ENCODE measurements around the gene GDF7. TPM values are rescaled to one million over a fixed set of nuclear protein-coding genes. Genes with fewer than 3 reads are reported as not detected.

Gene GDF7
- polyA plus RNA-seq, 3 donors: not detected

DNA sequence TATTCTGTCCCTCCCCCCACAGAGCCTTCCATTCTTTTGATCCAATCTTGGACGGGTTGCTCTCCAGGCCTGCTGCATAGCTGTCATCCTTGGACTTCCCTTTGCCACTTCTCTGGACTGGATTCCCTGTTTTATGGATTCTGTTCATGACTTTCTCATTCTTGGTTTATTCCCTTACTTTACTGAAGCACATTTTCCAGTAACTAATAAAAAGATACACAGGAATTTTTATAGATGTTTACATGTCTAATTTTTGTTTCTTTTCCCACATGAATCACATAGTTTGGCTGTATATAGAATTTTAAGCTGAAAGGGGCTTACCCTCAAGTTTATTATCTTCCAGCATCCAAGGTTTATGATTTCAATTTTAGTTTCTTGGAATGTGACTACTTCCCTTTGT is 37.9 kb downstream of the GDF7 start:
- DNase-seq: no peak
- Histone ChIP-seq H3K4me3 (replicated peaks in 1 of 3; ENCODE audit: low read depth in 2 of 3, low read length in 3 of 3) (no peak overlapping the region), H3K27me3 (ENCODE audit: control insufficient read depth in 2 of 2, insufficient read depth in 2 of 2, low read length in 2 of 2) (no peaks in the 10 kb centered on the region), H3K9ac (ENCODE audit: insufficient read depth, low read length, poor library complexity, severe bottlenecking) (no peak overlapping the region), H4K20me1 (ENCODE audit: insufficient read depth, low read length) (no peaks in the 10 kb centered on the region), H3K36me3 (replicated peaks in 1 of 2; ENCODE audit: control insufficient read depth in 1 of 2, insufficient read depth in 2 of 2, low read length in 2 of 2) (no peaks in the 10 kb centered on the region), H3K4me2 (replicated peaks; ENCODE audit: extremely low read depth, low read length, poor library complexity, severe bottlenecking) (no peak overlapping the region), H3K79me2 (ENCODE audit: insufficient read depth, low read length) (no peaks in the 10 kb centered on the region), H3K9me3 (replicated peaks in 1 of 2; ENCODE audit: control insufficient read depth in 1 of 2, insufficient read depth in 1 of 2, low read length in 2 of 2) (no peaks in the 10 kb centered on the region), H3K4me1 (ENCODE audit: control insufficient read depth in 1 of 2, insufficient read depth in 2 of 2, low read length in 2 of 2) (peaks cover under 1 to 1% of the 10 kb centered on the region in 2 donors), H2AFZ (ENCODE audit: insufficient read depth, low read depth, low read length, poor library complexity, severe bottlenecking) (no peak overlapping the region), H3K27ac (ENCODE audit: low read depth in 1 of 2, low read length in 2 of 2) (no peak overlapping the region)
- no peak overlapping the region for H3K27ac Mint-ChIP-seq
- intact Hi-C loops (cut with micrococcal nuclease): no loop called here
- 100% methylated on average over 1 of the region's 1 CpG for WGBS (ENCODE audit: insufficient coverage)
- H3K4me3 Mint-ChIP-seq: no peak overlapping the region
- TF ChIP-seq, protein P1, sequence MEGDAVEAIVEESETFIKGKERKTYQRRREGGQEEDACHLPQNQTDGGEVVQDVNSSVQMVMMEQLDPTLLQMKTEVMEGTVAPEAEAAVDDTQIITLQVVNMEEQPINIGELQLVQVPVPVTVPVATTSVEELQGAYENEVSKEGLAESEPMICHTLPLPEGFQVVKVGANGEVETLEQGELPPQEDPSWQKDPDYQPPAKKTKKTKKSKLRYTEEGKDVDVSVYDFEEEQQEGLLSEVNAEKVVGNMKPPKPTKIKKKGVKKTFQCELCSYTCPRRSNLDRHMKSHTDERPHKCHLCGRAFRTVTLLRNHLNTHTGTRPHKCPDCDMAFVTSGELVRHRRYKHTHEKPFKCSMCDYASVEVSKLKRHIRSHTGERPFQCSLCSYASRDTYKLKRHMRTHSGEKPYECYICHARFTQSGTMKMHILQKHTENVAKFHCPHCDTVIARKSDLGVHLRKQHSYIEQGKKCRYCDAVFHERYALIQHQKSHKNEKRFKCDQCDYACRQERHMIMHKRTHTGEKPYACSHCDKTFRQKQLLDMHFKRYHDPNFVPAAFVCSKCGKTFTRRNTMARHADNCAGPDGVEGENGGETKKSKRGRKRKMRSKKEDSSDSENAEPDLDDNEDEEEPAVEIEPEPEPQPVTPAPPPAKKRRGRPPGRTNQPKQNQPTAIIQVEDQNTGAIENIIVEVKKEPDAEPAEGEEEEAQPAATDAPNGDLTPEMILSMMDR (IDR thresholded peaks at IDR 0.05): no peak
- H3K36me3 Mint-ChIP-seq: peaks cover 2 to 3% of the 10 kb centered on the region in 2 donors
- H3K9me3 Mint-ChIP-seq: peaks cover 0 to 2% (median 0%) of the 10 kb centered on the region in 7 donors
- peaks cover 0 to 1% (median 0%) of the 10 kb centered on the region in 3 donors for H3K27me3 Mint-ChIP-seq (ENCODE audit: low read depth in 3 of 3)
- peaks cover under 1% of the 10 kb centered on the region for H3K4me1 Mint-ChIP-seq

DNA sequence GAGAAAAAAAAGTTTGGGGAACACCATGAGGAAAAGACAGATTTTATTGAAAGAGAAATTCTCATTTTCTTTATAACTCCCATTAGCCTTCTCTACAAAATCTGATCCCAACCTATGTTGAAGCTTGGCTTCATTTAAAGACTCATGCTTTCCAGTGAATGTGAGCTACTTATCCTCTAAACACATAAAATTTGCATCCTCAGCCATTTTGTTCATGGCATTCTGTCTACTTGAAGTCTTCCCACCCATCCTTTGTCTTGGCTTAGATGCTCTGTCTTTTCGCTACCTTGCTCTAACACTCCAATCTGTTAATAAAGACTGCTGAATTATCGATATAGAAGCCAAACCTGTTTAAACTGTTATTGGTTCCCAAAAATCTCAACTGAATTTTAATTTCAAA is 39.3 kb downstream of the GDF7 start:
- TF ChIP-seq, protein P1 (IDR thresholded peaks at IDR 0.05): no peak
- Histone ChIP-seq H3K9me3 (replicated peaks in 1 of 2; ENCODE audit: control insufficient read depth in 1 of 2, insufficient read depth in 1 of 2, low read length in 2 of 2) (no peaks in the 10 kb centered on the region), H4K20me1 (ENCODE audit: insufficient read depth, low read length) (no peaks in the 10 kb centered on the region), H3K79me2 (ENCODE audit: insufficient read depth, low read length) (no peaks in the 10 kb centered on the region), H3K9ac (ENCODE audit: insufficient read depth, low read length, poor library complexity, severe bottlenecking) (no peak overlapping the region), H3K36me3 (replicated peaks in 1 of 2; ENCODE audit: control insufficient read depth in 1 of 2, insufficient read depth in 2 of 2, low read length in 2 of 2) (no peaks in the 10 kb centered on the region), H3K27me3 (ENCODE audit: control insufficient read depth in 2 of 2, insufficient read depth in 2 of 2, low read length in 2 of 2) (no peaks in the 10 kb centered on the region), H2AFZ (ENCODE audit: insufficient read depth, low read depth, low read length, poor library complexity, severe bottlenecking) (no peak overlapping the region), H3K27ac (ENCODE audit: low read depth in 1 of 2, low read length in 2 of 2) (no peak overlapping the region), H3K4me1 (ENCODE audit: control insufficient read depth in 1 of 2, insufficient read depth in 2 of 2, low read length in 2 of 2) (no peaks in the 10 kb centered on the region), H3K4me3 (replicated peaks in 1 of 3; ENCODE audit: low read depth in 2 of 3, low read length in 3 of 3) (no peak overlapping the region), H3K4me2 (replicated peaks; ENCODE audit: extremely low read depth, low read length, poor library complexity, severe bottlenecking) (no peak overlapping the region)
- intact Hi-C loops (cut with micrococcal nuclease): no loop called here
- H3K27me3 Mint-ChIP-seq (ENCODE audit: low read depth in 3 of 3): peaks cover 0 to 1% (median 0%) of the 10 kb centered on the region in 3 donors
- DNase-seq: no peak
- H3K27ac Mint-ChIP-seq: no peak overlapping the region
- H3K36me3 Mint-ChIP-seq: peaks cover 2 to 5% of the 10 kb centered on the region in 2 donors
- WGBS (ENCODE audit: insufficient coverage): 80% methylated on average over 1 of the region's 2 CpGs
- H3K4me3 Mint-ChIP-seq: no peak overlapping the region
- H3K4me1 Mint-ChIP-seq: no peaks in the 10 kb centered on the region
- peaks cover 0 to 2% (median 2%) of the 10 kb centered on the region in 7 donors for H3K9me3 Mint-ChIP-seq

Data from CD14-positive monocyte (primary cell).